Stimulated activated CD4-positive, alpha-beta T cell treated with anti-CD3 and anti-CD28 coated beads, TNF-alpha, amount 100 ng/mL, for 24 hours (primary cell): ENCODE measurements around the gene TRIM46.
A peak's percentile ranks its signal among the peaks of the same experiment; 100 is the strongest.

ENCODE experiments used
- DNase-seq, 3 experiments: peaks; one replicate each; pipeline ENCODE4 v3.0.0-alpha.2; 2020; ENCODE audit warnings: low read depth in 3 of 3

Gene TRIM46

GRCh38 chr1:155171836-155172731 lies 1.6 kb upstream of the TRIM46 start:
- no peak for DNase-seq

GRCh38 chr1:155172732-155173477 lies 744 bp upstream of the TRIM46 start, which contains the start of gene KRTCAP2:
KRTCAP2 (minus strand) TSS chr1:155173304; CDS start chr1:155173224, 80 bp downstream.
- peak; percentile 89 to 95 (median 94) for DNase-seq

- peak in 1 of 3 experiments; percentile 54 for DNase-seq
Measured at GRCh38 chr1:155174324-155175280, 953 bp downstream of the TRIM46 start.

- no peak for DNase-seq
Measured at GRCh38 chr1:155175281-155175926, 1.8 kb downstream of the TRIM46 start.

GRCh38 chr1:155175927-155176371 lies 2.3 kb downstream of the TRIM46 start:
- no peak for DNase-seq

- DNase-seq = peak; percentile 73 to 85 (median 81)
Measured at GRCh38 chr1:155176544-155177071, 3.0 kb downstream of the TRIM46 start.

GRCh38 chr1:155177192-155177917 lies 3.7 kb downstream of the TRIM46 start:
- no peak for DNase-seq

GRCh38 chr1:155177918-155178281 lies 4.3 kb downstream of the TRIM46 start:
- DNase-seq = no peak

GRCh38 chr1:155178441-155179111 lies 4.9 kb downstream of the TRIM46 start:
- DNase-seq = no peak

- no peak for DNase-seq
Measured at GRCh38 chr1:155179112-155180031, 5.7 kb downstream of the TRIM46 start.

- DNase-seq = no peak
Measured at GRCh38 chr1:155181371-155182051, 7.9 kb downstream of the TRIM46 start.

GRCh38 chr1:155182052-155182550 lies 8.5 kb downstream of the TRIM46 start:
- DNase-seq = no peak

- DNase-seq = no peak
Measured at GRCh38 chr1:155183775-155184221, 10.1 kb downstream of the TRIM46 start.

- no peak for DNase-seq
Measured at GRCh38 chr1:155184351-155184811, 10.7 kb downstream of the TRIM46 start.

GRCh38 chr1:155184835-155185782 lies 11.5 kb downstream of the TRIM46 start:
- no peak for DNase-seq

GRCh38 chr1:155185783-155186066 lies 12.1 kb downstream of the TRIM46 start:
- no peak for DNase-seq
